NK-92 (cell line): Measurements from ENCODE around the gene SLC13A2.

Source experiments
- DNase-seq: peaks from one replicate; lab custom pipeline; 2025; ENCODE audit not compliant: unreplicated experiment; lab: John Stamatoyannopoulos, UW

The SLC13A2 gene

DNA sequence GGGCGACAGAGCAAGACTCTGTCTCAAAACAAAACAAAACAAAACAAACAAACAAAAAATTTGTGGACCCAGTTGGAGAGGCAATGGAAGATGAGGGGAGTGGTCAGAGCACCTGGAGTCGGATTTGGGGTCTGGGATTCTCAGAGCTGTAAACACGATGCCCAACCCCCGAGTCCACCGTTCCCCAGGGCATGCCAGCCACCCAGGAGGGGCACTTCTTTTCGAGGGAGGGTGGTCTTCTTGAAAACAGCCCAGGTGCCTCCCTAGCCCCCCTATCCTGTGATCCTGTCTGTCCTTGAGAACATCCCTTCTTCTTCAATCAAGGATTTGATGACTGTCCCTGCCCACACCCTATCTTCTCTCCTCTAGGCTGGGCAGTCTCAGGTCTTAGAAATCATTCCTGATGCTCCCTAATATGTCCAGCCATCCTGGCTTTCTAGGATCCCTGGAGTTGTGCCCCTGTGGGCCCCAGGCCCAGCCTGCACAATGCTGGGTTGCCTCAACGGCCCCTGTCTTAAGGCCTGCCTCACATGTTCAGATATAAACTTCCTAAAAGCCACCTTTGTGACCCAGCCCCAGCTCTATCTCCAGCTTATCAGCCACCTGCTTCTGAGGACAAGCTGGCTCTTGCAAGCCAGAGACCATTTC is 3.1 kb upstream of the SLC13A2 start:
- DNase-seq, result no peak

- DNase-seq, result no peak
Observed at GRCh38 chr17:28470914-28471366, 2.5 kb upstream of the SLC13A2 start.

GRCh38 chr17:28471531-28472342 is 1.7 kb upstream of the SLC13A2 start:
- no peak for DNase-seq

- DNase-seq, result no peak
Observed at GRCh38 chr17:28472871-28473497, 460 bp upstream of the SLC13A2 start.

DNA sequence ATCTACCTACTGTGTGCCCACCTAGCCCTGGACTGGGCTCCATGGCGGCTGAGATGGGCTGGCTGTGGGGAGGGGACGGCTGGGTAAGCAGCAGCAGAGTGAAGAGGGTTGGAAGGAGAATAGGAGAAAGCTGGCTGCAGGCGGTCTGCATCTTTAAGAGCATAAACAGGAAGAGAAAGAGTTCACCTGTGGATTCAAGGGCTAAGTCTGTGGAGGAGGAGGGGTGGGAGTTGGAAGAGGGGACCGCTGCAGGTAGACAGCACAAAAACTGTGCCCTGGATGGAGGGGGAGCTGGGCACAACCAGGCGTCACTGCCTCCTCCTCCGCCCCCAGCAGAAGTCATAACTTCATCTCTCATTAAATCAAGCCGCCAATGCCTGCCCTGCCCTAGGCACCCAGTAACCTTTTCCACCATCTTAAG is 677 bp downstream of the SLC13A2 start:
- DNase-seq, result no peak

DNA sequence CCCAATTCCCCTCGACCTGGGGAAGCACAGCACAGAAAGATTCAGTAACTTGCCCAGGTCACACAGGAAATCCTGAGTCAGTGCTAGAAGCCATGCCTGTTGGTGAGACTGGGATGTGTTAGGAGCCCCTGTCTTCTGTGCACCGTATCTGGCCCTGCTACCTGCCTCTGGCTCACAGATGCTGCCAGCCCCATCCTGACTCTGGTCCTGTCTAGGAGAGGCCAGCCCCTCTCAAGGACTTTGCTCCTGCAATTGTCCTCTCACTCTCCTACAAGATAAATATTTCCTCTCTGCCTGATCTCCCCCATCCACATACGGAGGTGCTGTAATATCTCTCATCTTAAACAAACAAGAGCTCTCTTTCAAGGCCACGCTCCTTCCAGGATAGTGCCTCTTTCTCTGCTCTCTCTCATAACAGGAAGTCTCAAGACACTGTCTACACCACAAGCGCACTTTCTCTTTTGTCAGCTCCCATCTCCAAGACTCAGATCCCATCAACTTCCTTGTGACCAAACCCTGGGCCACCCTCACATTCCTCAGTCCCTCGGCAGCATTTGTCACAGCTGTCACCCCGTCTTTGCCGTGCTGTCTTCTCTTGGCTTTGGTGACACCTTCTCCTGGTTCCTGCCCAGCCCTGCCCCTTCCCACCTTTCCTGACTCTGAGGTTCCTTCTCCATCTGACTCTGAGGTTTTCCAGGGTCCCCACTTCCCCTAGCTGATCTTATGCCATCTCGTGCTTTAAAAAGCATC is 1.9 kb downstream of the SLC13A2 start:
- no peak for DNase-seq

GRCh38 chr17:28476076-28476865 is 2.8 kb downstream of the SLC13A2 start:
- DNase-seq, result no peak

GRCh38 chr17:28477928-28478327 is 4.5 kb downstream of the SLC13A2 start:
- DNase-seq, result no peak

DNA sequence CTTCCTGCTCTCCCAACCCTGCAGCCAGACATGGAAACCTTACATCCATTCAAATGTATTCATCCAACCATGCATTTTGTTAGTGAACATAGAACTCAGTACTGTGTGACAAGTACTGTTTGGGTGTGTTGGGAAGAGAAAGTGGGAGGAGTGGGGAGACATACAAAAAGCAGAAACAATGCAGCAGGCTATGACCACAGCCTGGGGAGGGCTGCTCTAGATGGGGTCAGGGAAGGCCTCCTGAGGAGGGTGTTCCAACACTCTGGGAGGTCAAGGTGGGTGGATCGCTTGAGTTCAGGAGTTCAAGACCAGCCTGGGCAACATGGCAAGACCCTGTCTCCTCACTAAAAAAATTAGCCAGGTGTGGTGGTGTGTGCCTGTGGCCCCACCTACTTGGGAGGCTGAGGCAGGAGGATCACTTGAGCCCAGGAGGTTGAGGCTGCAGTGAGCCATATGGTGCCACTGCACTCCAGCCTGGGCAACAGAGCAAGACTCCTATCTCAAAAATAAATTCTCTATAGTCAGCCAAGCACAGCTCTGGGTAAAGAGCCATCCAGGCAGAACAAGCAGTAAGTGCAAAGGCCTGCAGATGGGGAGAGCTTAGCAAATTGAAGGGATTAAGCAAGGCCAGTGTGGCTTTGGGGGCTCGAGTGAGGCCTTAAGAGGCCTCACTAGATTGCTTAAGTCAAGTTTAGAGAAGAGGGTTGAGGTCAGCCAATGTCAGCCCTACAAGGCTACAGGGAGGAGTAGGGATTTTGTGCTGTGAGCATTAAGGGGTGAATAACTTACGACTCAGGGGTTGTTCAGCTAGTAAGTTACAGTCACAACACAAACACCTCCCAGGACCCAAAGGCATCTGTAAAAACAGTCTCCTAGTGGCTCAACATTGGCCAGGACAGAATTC is 5.5 kb downstream of the SLC13A2 start:
- no peak for DNase-seq

- no peak for DNase-seq
Observed at GRCh38 chr17:28480278-28480677, 6.8 kb downstream of the SLC13A2 start.

DNA sequence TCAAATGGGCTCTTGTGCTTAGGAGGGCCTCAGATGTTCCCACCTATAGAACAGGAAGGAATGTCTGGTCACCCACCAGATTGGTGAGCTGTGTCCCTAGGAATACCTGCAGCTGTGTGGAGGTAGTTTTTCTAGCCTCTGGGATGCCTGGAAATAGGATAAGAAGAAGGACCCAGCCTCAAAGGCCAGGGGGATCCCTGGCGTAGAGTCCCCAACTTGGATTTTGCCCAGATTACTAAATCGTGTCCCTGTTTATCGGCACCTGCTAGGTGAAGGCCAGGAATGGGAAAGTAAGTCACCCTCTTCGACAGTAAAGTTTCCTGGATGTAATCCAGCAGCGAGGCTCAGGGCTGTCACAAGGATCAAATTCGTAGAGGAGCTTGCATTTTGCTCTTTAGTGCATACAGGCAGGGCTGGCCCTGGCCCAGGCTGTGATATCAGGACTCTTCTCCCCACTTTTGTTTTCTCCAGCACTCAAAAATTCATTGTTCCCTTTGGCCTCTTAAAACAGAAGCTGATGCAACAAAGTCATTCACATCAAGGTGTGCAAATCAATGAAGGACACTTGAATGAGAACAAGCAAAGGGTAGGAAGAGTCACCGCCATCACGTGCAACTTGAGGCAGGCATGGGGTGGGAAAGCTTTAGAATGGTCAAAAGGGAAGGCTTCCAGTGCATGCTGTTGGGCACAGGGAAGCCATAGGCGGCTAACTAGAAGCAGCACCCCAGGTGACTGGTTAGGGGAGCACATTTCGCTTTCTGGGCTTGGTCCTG is 7.5 kb downstream of the SLC13A2 start:
- DNase-seq, result no peak

- no peak for DNase-seq
Observed at GRCh38 chr17:28482551-28483199, 9.2 kb downstream of the SLC13A2 start.

DNA sequence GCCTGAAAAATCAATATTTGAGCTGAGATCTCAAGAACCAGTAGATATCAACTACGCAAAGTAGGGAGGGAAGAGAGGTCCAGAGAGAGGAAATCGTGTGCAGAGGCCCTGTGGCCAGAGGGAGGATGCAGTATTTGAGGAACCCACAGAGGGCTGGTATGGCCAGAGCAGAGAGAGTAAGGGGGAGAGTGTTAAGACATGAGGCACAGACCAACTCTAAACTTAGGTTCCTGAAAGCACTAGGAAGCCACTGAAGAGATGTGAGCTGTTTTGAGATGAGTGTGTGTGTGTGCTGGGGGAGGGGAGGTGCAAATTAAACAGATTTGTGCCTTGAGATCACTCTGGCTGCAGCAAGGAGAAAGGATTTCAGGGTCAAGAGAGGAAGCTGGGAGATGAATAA is 10.9 kb downstream of the SLC13A2 start:
- no peak for DNase-seq

- no peak for DNase-seq
Observed at GRCh38 chr17:28485049-28485448, 11.6 kb downstream of the SLC13A2 start.

- no peak for DNase-seq
Observed at GRCh38 chr17:28487881-28488532, 14.6 kb downstream of the SLC13A2 start.

DNA sequence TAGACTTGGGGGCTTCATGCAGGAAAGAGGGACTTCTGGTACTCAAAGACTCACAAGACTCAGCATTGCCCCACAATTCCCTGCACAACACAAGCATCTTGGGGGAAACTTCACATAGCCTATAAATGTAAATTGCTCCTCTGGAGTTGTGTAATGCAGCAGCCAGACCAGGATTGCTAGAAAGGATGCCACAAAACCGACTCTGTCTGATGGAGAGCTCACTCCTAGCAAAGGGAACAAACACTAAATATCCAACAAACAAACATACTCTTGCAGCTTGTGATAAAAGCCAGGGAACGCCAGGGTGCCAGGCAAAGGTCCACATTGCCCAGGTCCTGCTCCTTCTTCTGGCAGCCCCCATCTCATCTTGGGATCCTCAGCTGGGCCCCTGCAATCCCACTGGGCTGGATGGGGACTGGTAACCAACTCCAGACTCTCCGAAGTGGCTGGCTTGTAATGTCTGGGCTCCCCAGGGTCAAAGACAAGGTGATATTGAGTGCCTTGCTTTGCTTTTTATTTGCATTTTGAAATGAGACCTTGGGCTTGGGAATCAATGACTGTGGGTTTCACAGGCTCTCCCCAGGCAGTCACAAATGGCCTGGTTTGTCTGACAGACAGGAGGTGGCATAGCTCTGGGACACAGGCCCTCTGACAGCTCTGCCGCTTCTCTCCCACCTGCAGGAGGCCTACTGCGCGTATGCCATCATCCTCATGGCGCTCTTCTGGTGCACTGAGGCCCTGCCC is 15.3 kb downstream of the SLC13A2 start:
- no peak for DNase-seq

DNA sequence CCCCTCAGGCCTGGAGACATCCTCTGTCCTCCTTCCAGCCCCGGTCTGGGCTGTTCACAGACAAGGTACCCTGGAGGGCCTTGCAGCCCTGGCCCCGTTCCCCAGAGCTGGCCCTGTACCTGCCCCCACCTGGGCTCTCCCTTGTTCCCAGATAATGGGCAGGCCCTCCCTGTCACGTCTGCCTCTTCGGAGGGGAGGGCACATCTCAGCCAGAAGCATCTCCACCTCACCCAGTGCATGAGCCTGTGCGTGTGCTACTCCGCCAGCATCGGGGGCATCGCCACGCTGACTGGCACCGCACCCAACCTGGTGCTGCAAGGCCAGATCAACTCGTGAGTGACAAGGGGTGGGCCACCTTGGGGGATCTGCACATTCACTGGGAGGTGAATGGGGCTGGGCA is 17.8 kb downstream of the SLC13A2 start:
- DNase-seq, result no peak
